ENCODE results near the gene ZBTB38.

The ZBTB38 gene, protein sequence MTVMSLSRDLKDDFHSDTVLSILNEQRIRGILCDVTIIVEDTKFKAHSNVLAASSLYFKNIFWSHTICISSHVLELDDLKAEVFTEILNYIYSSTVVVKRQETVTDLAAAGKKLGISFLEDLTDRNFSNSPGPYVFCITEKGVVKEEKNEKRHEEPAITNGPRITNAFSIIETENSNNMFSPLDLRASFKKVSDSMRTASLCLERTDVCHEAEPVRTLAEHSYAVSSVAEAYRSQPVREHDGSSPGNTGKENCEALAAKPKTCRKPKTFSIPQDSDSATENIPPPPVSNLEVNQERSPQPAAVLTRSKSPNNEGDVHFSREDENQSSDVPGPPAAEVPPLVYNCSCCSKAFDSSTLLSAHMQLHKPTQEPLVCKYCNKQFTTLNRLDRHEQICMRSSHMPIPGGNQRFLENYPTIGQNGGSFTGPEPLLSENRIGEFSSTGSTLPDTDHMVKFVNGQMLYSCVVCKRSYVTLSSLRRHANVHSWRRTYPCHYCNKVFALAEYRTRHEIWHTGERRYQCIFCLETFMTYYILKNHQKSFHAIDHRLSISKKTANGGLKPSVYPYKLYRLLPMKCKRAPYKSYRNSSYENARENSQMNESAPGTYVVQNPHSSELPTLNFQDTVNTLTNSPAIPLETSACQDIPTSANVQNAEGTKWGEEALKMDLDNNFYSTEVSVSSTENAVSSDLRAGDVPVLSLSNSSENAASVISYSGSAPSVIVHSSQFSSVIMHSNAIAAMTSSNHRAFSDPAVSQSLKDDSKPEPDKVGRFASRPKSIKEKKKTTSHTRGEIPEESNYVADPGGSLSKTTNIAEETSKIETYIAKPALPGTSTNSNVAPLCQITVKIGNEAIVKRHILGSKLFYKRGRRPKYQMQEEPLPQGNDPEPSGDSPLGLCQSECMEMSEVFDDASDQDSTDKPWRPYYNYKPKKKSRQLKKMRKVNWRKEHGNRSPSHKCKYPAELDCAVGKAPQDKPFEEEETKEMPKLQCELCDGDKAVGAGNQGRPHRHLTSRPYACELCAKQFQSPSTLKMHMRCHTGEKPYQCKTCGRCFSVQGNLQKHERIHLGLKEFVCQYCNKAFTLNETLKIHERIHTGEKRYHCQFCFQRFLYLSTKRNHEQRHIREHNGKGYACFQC (N-terminal part only)

GRCh38 chr3:141368062-141368924, at the start of gene ZBTB38:
ZBTB38 (plus strand) TSS chr3:141368504; CDS start chr3:141442389, 73,885 bp downstream.
- ATAC-seq (ENCODE audit: low read depth) (peak; percentile 44), DNase-seq (ENCODE audit: low spot score) (peak; percentile 85)
- Histone ChIP-seq H3K4me1 (ENCODE audit: insufficient read depth, poor library complexity, severe bottlenecking) (peaks cover 48% of the 10 kb centered on the region), H3K9me3 (ENCODE audit: severe bottlenecking) (no peaks in the 10 kb centered on the region), H3K4me3 (ENCODE audit: severe bottlenecking) (peak within 1 kb of the TSS; percentile 9), H3K27me3 (ENCODE audit: insufficient read depth, poor library complexity, severe bottlenecking) (no peaks in the 10 kb centered on the region), H3K36me3 (ENCODE audit: low read depth) (peaks cover 17% of the 10 kb centered on the region), H3K27ac (ENCODE audit: poor library complexity, severe bottlenecking) (peak within 1 kb of the TSS; percentile 99)
- TF ChIP-seq CTCF (IDR thresholded peaks at IDR 0.05; ENCODE audit: poor library complexity, severe bottlenecking) = no peak

DNA sequence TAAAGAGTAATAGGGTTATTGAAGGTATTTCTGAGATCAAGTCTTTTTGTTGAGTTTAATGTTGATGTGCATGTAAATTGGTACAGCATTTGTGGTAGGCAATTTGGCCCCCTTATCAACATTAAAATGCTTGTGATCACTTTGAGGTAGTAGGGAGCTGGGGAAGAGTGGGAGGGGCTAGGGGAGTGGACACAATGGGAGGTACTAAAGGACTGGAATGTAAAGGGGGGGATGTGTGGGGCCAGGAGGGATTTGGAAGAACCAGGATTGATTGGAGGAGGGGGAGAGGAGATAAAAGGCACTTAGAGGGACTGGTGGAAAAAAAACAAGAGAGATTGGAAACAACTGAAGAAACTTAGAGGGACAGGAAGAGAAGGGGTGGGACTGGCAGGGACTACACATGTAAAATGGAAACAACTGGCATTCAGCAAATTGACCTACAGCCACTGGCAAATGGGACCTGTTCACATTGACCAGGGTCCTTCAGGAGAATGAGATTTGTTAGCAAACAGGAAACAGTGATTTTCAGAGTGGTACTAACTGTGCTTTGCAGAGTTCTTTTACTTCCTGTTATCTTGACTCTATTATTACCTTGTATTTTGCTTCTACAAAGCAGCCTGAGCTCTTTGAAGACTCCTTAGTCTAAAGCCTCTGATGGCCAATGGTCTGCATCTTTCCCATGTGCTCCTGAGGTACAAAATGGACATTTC, 47.8 kb upstream of the ZBTB38 start:
- no peak for ATAC-seq (ENCODE audit: low read depth)
- no peaks in the 10 kb centered on the region for H3K27me3 ChIP-seq (ENCODE audit: insufficient read depth, poor library complexity, severe bottlenecking)
- no peak overlapping the region for H3K27ac ChIP-seq (ENCODE audit: poor library complexity, severe bottlenecking)
- H3K4me1 ChIP-seq (ENCODE audit: insufficient read depth, poor library complexity, severe bottlenecking) = no peaks in the 10 kb centered on the region
- no peak for DNase-seq (ENCODE audit: low spot score)
- no peaks in the 10 kb centered on the region for H3K9me3 ChIP-seq (ENCODE audit: severe bottlenecking)
- TF ChIP-seq CTCF (IDR thresholded peaks at IDR 0.05; ENCODE audit: poor library complexity, severe bottlenecking) = no peak
- H3K36me3 ChIP-seq (ENCODE audit: low read depth) = no peaks in the 10 kb centered on the region
- H3K4me3 ChIP-seq (ENCODE audit: severe bottlenecking) = no peak overlapping the region

- ATAC-seq (ENCODE audit: low read depth) = peak; percentile 59; the same call in 2 of the 3 replicates
- Histone ChIP-seq H3K4me1 (ENCODE audit: insufficient read depth, poor library complexity, severe bottlenecking) (no peaks in the 10 kb centered on the region), H3K4me3 (ENCODE audit: severe bottlenecking) (no peak overlapping the region), H3K27ac (ENCODE audit: poor library complexity, severe bottlenecking) (no peak overlapping the region), H3K36me3 (ENCODE audit: low read depth) (no peaks in the 10 kb centered on the region), H3K27me3 (ENCODE audit: insufficient read depth, poor library complexity, severe bottlenecking) (no peaks in the 10 kb centered on the region), H3K9me3 (ENCODE audit: severe bottlenecking) (no peaks in the 10 kb centered on the region)
- no peak for TF ChIP-seq CTCF (IDR thresholded peaks at IDR 0.05; ENCODE audit: poor library complexity, severe bottlenecking)
- DNase-seq (ENCODE audit: low spot score) = no peak
Measured at GRCh38 chr3:141321109-141321497, 47.2 kb upstream of the ZBTB38 start.

GRCh38 chr3:141323936-141324704, 44.2 kb upstream of the ZBTB38 start:
- no peak overlapping the region for H3K4me3 ChIP-seq (ENCODE audit: severe bottlenecking)
- H3K36me3 ChIP-seq (ENCODE audit: low read depth) = no peaks in the 10 kb centered on the region
- H3K4me1 ChIP-seq (ENCODE audit: insufficient read depth, poor library complexity, severe bottlenecking) = no peaks in the 10 kb centered on the region
- ATAC-seq (ENCODE audit: low read depth) = no peak
- H3K9me3 ChIP-seq (ENCODE audit: severe bottlenecking) = no peaks in the 10 kb centered on the region
- no peak for DNase-seq (ENCODE audit: low spot score)
- no peak overlapping the region for H3K27ac ChIP-seq (ENCODE audit: poor library complexity, severe bottlenecking)
- no peak for TF ChIP-seq CTCF (IDR thresholded peaks at IDR 0.05; ENCODE audit: poor library complexity, severe bottlenecking)
- no peaks in the 10 kb centered on the region for H3K27me3 ChIP-seq (ENCODE audit: insufficient read depth, poor library complexity, severe bottlenecking)

All from RWPE2 (cell line).